GM18873 (cell line): ENCODE measurements around the gene PSMC1.

Source experiments
- ATAC-seq: cut with Tn5 transposase; IDR thresholded peaks from one replicate; pipeline ENCODE4 v1.9.1; 2021; ENCODE audit warnings: mild to moderate bottlenecking, moderate library complexity, moderate number of reproducible peaks; ENCODE audit not compliant: unreplicated experiment, low FRiP score

Gene PSMC1

GRCh38 chr14:90300611-90301047, 44.3 kb downstream of the PSMC1 start:
- ATAC-seq: no peak

GRCh38 chr14:90301122-90301521, 44.8 kb downstream of the PSMC1 start:
- ATAC-seq: no peak

- no peak for ATAC-seq
Observed at GRCh38 chr14:90301668-90302090, 45.3 kb downstream of the PSMC1 start.

- ATAC-seq: no peak
Observed at GRCh38 chr14:90302529-90303303, 46.4 kb downstream of the PSMC1 start.

- no peak for ATAC-seq
Observed at GRCh38 chr14:90303473-90303872, 47.1 kb downstream of the PSMC1 start.

- no peak for ATAC-seq
Observed at GRCh38 chr14:90304502-90304901, 48.1 kb downstream of the PSMC1 start.

- no peak for ATAC-seq
Observed at GRCh38 chr14:90305176-90305601, 48.8 kb downstream of the PSMC1 start.

- no peak for ATAC-seq
Observed at GRCh38 chr14:90308561-90308960, 52.2 kb downstream of the PSMC1 start.

GRCh38 chr14:90317286-90317685, 60.9 kb downstream of the PSMC1 start:
- ATAC-seq: no peak

- ATAC-seq: no peak
Observed at GRCh38 chr14:90318016-90318415, 61.7 kb downstream of the PSMC1 start.

GRCh38 chr14:90319173-90319572, 62.8 kb downstream of the PSMC1 start:
- no peak for ATAC-seq

- ATAC-seq: no peak
Observed at GRCh38 chr14:90319634-90320541, 63.5 kb downstream of the PSMC1 start.

- no peak for ATAC-seq
Observed at GRCh38 chr14:90321891-90322290, 65.5 kb downstream of the PSMC1 start.
